NCI-H1694 treated with DMSO at 0.1 percent for 48 hours (cell line): ENCODE measurements around the gene CCDC69.

Source experiments
- DNase-seq: peaks from one replicate; lab custom pipeline; 2025; lab: John Stamatoyannopoulos, UW

The CCDC69 gene

DNA sequence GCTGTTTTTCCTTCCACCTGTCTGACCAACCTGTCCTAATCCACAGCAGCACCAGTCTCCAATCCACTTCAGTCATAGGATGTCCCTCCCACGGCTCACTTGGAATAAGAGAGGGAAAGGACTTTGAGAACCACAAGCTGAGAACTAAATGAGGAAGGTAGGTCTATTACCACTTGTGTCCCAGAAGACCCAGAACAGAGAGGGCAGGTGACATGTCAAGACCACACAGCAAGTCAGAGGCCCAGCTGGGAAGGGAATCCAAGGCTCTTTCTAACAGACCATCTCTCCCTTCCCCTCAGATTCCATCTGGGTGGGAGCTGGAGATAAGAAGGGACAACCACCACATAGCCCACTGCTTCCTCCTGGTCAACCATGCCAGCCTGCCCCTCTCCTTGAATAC lies 81.0 kb downstream of the CCDC69 start:
- DNase-seq, result no peak

DNA sequence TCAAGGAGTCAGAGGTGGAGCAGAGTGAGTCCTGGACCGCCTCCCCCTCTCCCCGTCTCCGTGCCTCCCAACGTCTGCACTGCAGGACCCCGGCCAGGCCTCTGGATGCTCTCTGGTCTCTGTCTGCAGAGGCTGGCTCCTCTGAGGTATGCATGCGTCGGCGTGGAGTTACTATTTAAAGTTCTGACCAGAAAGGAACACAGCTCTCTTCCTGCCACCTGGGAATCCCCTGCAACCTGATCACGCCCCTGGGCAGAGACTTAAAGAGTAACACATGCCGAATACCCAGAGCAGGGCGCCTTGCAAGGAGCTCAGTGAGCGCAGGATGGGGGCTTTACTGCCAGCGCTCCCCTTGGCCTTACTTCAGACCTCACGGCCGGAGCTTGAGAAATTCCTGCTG lies 82.4 kb downstream of the CCDC69 start:
- no peak for DNase-seq

DNA sequence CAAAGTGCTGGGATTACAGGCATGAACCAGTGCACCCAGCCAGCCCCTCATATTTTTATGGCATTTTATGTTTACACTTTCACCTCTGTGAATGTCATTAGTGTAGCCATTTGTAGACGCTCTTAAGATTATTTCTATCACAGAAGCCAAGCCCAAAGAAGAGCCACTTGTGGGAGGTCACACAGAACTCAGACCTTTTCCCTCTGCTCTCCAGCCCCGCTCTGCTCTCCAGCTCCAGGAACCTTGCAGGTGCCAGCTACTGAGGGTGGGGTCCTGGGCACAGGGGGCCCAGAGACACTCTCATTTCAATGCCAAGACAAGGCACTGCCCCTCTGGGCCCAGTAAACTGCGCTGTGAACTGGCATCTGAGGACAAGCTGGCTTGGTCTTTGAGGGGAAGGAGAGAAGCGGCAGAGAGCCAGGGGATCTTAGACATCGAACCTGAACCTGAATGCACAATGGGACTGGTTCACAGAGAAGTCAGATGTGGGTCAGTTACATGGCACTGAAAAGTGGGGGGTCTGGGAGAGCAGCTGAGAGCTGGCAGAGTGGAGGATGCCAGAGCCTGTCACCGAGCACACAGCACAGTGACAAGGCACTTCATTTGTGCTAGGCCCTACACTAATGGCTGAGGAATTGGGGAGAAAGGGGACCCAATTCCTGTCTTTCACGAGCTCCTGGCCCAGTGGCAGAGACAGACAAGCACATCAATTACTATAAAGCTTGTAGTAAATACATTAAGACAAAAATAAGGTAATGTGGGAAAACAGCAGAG lies 83.0 kb downstream of the CCDC69 start:
- DNase-seq, result no peak

DNA sequence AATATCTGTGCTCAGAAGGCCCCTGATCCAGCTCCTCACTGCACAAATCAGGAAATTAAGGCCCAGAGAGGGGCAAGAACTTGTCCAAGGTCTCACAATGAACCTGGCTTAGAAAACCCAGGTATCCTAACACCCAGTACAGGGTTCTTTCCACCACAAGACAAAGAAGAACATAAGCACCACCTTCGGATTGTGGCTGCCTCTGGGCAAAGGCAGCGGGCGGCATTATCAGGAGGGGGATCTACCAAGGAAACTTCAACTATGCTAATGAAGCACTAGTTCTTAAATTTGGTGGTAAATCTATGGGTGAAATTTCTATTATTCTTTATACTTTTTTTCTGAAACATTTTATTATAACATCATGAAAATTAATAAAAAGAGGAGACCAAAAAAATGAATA lies 84.2 kb downstream of the CCDC69 start:
- no peak for DNase-seq

DNA sequence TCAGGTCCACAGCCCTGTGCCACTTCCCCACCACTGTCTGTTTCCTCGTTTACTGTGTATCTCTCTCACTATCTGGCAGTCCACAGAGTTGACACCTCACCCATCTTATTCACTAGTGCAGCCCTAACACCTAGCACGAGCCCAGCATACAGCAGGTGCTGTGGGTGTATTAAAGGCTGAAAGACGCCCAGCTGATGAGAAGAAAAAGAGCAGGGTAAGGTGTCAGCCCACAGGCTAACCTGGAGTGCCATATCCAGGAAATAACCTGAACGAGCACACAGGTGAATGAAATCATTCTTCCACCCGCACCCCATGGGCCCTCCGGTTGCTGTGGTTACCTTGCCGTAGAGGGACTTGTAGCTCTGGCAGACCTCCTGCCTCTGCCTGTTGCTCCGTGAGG lies 84.9 kb downstream of the CCDC69 start:
- no peak for DNase-seq

DNA sequence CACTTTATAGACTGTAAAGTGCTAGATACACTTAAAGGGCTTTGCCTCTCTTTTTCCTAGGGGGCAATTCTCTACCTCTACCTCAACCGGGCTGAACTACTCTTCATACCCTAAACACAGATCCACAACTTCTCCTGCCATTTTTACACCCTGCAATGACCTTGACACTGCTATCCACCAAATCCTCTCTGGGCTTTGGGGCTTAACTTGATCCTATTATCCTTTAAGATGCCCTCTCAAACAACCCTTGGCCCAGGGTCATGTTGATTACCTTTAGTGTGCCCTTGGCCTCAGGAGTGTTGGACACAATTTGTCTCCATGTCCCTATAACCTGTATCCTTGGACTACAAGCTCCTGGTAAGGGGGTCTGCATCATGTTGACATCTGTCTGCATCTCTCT lies 85.8 kb downstream of the CCDC69 start:
- DNase-seq, result no peak

DNA sequence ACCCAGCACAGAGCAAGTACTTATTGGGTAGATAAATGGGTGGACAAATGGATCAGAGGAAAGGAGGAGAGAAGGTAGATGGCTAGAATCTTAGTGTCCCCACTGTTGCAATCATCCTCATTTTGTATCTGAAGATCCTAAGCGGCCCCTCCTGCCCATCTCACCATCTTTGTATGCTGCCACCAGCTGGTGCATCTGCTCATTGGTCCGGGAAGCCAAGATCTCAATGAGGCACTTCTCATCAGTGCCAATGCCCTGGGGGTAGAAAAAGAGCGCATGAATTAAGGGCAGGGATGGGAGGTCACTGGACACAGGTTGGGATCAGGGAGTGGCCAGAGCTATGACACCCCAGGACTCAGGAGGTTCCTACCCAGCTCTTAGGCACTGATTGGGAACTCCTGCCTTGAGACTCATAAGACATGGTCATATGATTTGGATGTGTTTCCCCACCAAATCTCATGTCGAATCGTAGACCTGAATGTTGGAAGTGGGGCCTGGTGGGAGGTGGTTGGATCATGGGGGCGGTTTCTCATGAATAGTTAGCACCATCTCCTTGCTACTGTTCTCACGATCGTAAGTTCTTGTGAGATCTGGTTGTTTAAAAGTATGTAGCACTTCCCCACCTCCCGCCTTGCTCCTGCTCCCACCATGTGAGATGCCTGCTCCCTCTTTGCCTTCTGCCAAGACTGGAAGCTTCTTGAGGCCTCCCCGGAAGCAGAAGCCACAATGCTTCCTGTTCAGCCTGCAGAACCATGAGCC lies 86.6 kb downstream of the CCDC69 start:
- DNase-seq, result no peak

DNA sequence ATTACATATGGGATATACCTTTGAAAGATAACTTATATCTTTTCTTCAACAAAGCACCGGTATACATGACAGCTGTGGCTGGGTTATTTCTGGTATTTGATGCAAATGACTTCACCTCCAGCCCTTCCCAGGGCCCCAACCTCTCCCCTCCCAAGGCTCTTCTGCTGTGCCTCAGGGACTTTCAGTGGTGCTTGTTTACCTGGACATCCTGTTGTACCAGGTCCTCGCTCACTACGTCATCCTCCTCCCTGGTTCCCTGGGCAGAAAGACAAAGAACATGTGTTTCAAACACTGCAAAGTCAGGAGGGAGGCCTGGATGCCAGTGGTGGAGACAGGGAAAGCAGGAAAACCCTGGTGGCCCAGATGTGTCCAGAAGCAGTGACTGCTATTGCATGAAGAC lies 89.7 kb downstream of the CCDC69 start:
- no peak for DNase-seq

DNA sequence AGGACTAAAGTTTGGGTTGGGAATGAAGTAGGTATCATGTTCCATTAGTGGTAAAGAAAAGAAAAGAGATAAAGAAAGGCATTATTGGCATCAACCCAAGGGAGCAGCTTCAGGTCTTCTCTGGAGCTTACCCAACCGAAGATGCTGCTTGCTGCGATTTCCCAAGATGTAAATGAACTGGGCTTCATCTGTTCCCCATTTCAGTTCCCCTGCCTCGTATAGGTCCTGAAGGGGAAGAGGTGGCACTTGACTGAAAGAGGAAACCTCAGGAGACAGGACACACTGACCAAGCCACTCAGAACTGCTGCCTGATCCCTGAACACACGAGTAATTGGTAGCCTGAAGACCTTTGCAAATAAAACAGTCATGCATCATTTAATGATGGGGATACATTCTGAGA lies 90.9 kb downstream of the CCDC69 start:
- DNase-seq, result no peak
